GM18519 (cell line): Measurements from ENCODE around the gene GCSAM.

ENCODE experiments used
- ATAC-seq: cut with Tn5 transposase; IDR thresholded peaks from one replicate; pipeline ENCODE4 v1.9.1; 2021; ENCODE audit warnings: mild to moderate bottlenecking, moderate library complexity; ENCODE audit not compliant: unreplicated experiment, low FRiP score

The GCSAM gene

GRCh38 chr3:112111785-112112402 lies 21.2 kb downstream of the GCSAM start:
- ATAC-seq: peak; percentile 41

- ATAC-seq: no peak
Measured at GRCh38 chr3:112109322-112109721, 23.7 kb downstream of the GCSAM start.

GRCh38 chr3:112104774-112105173 lies 28.3 kb downstream of the GCSAM start:
- ATAC-seq: no peak

DNA sequence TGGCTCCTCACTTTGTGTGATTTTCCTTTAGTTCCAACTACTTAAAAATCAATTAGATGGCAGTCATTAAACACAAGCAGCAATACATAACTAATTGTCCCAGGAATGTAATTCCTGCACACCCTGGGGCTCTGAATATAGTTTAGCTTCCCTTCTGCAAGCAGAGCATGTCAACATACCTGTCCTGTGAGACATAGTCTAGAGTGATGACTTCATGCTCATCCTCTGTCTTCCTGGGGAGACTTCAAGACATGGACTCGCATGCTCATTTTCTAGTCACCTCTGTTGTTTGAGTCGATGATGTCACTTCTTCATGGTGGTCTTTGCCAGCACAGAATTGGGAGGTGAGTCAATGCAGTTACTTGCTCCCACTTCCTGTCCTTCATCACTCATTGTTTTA lies 31.1 kb downstream of the GCSAM start:
- no peak for ATAC-seq

DNA sequence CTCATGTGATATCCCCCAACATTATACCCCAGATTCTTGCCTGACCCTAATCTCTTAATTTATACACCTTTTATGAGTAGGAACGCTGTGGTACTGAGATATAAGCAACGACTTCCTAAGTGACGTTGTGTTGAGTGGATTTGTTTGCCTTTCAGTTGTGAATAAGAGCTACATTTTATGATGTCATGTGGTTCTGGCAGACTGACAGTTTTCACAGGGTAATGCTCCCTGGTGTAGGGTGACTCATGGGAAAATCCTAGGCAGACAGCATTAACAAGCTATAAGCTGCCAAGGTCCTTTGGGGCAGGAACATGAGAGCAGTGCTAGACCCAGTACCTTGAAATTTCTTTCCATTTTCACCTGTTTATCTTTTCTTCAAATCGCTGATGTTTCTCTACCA lies 35.7 kb downstream of the GCSAM start:
- ATAC-seq: no peak

GRCh38 chr3:112096176-112096575 lies 36.9 kb downstream of the GCSAM start:
- ATAC-seq: no peak

GRCh38 chr3:112095731-112096130 lies 37.3 kb downstream of the GCSAM start:
- ATAC-seq: no peak

DNA sequence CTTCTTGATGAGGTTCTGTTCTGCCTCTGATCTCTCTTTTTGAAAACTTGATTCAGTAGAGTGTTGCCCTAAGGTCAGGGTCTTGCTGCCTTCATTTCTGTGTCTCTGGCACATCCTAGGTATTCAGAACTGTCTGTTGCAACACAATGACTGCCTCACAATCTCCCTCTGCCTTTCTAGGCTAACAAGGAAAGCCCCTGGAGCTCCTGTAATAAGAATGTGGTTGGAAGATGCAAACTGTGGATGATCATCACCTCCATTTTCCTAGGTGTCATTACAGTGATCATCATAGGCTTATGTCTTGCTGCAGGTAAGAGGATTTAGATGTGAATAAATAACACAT lies 39.9 kb downstream of the GCSAM start:
- no peak for ATAC-seq

GRCh38 chr3:112092496-112093179 lies 40.4 kb downstream of the GCSAM start:
- no peak for ATAC-seq

- no peak for ATAC-seq
Measured at GRCh38 chr3:112090887-112091586, 42.0 kb downstream of the GCSAM start.

GRCh38 chr3:112089956-112090886 lies 42.8 kb downstream of the GCSAM start:
- no peak for ATAC-seq

DNA sequence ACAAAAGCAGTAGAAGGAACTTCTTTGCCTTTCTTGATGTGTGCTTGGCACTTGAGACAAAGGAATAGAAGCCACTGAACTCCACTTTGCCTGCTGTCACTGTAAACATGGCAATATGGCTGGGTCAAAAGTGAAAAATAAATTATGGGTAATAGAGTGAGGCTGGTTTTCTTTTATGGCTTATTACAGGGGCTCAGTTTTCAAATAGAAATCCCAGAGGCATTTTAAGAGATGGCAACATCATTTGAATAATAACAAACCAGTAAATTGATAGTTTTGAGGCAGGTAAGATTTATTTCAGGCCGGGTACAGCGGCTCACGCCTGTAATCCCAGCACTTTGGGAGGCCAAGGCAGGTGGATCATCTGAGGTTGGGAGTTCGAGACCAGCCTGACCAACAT lies 44.1 kb downstream of the GCSAM start:
- no peak for ATAC-seq

GRCh38 chr3:112087746-112088145 lies 45.3 kb downstream of the GCSAM start:
- no peak for ATAC-seq

DNA sequence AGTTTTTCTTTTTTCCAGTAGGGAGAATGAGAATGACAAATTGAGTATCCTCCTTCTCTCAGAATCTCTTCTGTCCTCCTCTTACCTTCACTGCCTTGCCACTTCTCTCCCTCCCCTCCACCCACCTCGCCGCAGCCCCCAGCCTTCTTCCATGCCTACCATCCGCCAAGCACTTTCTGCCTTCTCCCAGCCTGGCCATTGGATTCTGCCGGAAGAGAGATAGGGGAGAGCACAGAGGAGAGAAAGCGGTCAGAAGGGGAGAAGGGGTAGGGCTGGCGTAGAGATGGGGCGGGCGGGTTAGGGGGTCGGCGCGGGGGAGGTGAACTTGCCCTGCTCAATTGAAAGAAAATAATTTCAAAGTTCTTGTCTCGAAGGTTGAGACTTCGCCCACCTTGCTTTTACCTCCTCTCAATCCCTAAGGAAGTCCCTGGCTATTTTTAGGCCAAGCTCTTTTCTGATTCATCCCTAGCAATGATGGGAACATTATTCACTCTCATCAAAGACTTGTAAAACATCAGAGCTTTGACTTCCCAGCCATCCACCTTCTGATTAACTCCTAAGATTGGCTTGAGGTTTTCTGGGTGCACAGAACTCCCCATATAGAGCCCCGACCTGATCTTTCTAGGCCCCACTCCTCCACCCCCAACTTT lies 46.0 kb downstream of the GCSAM start:
- no peak for ATAC-seq

DNA sequence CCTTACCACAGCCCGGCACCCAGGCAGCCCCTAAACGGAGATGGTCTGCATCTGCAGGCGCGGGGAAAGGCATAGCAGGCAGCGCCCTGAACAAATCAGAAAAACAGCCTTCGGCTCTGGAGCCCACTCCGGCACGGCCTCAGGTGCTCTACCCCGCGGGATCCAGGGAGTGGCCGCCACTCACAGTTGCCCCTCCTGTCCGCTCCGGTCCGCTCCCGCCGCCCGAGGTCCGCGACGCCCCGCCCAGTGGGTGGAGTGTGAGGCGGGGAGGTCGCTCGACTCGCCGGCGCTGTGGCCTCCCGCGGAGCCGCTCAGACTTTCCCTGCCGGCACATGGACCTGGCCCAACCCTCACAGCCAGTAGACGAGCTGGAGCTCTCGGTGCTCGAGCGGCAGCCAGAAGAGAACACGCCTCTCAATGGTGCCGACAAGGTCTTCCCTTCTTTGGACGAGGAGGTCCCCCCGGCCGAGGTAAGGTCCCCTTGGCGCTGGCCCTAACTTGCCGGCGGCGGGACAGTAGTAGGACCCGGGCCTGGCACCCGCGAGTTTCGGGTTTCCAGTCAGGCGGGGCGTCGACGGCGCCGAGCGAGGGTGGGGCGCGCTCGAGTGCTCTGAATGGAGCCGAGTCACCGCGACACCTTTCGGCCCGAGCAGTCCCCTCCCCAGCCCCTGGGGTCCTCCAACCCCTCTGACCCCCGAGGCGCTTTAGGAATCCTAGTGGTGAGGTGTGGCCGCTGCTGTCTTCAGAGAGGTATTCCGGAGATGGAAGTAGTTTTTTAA lies 46.8 kb downstream of the GCSAM start, which contains the start of gene C3orf52:
TSS of gene C3orf52 (plus strand) at position 314 of the 779 bp plus-strand sequence. CDS start at position 333, 19 bp downstream.
- peak; percentile 66 for ATAC-seq

DNA sequence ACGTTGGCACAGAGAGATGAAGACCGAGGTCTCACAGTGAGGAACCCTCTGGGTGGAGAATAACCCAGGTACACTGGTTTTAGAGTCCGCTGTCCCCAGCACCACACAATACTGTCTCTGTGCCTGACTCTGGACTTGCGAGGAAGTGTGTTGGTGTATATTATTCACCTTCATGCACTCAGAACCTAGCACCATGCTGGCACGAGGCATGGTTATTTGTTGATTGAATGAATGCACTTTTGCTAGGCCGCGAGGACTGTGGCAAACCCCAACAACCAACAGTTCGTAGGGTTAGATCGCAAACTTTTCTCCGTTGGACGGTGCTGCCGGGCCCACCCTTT lies 47.3 kb downstream of the GCSAM start:
- ATAC-seq: no peak

GRCh38 chr3:112084980-112085705 lies 47.9 kb downstream of the GCSAM start:
- no peak for ATAC-seq

DNA sequence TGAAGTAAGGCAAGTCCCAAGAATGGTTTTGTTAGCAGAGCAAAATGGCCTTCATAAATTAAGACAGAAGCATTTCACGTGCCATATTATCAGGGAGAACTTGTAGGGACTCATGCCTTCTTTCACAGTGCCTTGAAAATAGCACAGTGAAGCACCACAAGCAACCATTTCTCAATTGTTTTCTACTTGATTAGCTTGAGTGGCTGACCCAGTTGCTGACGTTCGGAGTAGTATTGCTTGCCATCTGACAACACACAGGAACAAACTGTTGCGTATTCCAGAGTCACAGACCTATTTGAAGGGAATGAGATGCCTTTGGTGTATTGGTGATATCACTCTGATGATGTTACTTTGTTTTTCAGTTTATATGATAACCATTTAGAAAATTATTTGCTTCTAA lies 49.8 kb downstream of the GCSAM start:
- ATAC-seq: no peak
